Stimulated activated CD4-positive, alpha-beta T cell treated with anti-CD3 and anti-CD28 coated beads, Interleukin-2, amount 100 ng/mL, for 4 hours (primary cell): Measurements from ENCODE around the gene CHAC1.

Source experiments
- DNase-seq: peaks from one replicate; pipeline ENCODE4 v3.0.0-alpha.2; 2020; ENCODE audit warnings: low read depth

The CHAC1 gene

DNA sequence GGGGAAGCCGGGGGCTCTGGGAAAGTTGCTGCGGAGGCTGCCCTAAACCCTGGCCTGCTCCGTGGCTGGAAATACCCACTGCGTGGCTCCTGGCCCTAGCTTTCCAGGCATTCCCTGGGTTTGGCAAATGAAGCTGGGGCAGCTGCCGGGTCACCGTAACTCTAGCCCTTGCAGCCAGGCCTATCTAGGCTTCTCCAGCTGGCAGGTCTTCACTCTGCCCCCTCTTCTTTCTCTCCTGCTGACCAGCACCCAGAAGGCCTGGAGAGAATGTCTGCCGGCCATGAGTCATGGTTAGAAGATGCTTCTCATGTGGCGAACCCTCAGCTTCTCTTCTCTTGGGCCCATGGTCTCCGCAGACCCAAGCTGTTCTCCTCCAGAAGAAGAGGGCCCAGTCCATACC lies 29.7 kb upstream of the CHAC1 start:
- no peak for DNase-seq

GRCh38 chr15:40925495-40925862 lies 27.8 kb upstream of the CHAC1 start:
- DNase-seq, result no peak

DNA sequence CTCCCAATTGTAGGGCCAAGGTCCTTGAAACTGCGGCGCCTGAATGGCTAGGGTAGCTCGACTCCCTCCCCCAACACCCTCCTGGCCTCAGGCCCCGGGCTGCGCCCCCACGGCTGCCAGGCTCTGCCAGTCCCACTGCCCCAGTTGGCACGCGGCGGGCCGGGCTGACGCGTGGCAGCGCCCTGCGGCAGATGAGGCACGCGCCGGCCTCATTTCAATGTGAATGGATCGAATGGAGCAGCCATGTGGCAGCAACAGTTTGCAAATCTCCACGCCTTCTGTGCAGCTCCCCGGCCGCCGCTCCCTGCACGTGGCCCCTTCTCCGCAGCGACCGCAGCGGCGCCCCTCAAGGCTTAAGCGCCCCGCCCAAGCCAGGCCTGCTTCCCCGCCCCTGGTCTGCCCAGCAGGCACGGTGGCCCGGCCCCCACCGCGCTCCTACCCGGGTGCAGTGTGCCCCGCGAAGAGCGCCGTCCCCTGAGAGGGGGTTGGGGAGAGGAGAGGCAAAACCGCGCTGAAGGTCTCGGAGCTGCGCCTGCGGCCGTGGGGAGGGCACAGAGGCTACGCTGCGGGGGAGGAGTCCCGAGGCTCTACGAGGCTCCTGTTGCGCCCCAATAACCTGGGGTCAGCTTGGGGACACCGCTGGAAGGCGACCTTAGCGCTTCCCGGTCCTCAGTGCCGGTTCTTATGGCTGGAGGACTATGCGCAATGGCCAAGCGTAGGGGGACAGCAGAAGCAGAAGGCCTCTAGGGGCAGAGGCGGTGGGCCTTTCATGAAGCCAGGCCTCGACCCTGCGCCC lies 27.2 kb upstream of the CHAC1 start:
- DNase-seq, result no peak

DNA sequence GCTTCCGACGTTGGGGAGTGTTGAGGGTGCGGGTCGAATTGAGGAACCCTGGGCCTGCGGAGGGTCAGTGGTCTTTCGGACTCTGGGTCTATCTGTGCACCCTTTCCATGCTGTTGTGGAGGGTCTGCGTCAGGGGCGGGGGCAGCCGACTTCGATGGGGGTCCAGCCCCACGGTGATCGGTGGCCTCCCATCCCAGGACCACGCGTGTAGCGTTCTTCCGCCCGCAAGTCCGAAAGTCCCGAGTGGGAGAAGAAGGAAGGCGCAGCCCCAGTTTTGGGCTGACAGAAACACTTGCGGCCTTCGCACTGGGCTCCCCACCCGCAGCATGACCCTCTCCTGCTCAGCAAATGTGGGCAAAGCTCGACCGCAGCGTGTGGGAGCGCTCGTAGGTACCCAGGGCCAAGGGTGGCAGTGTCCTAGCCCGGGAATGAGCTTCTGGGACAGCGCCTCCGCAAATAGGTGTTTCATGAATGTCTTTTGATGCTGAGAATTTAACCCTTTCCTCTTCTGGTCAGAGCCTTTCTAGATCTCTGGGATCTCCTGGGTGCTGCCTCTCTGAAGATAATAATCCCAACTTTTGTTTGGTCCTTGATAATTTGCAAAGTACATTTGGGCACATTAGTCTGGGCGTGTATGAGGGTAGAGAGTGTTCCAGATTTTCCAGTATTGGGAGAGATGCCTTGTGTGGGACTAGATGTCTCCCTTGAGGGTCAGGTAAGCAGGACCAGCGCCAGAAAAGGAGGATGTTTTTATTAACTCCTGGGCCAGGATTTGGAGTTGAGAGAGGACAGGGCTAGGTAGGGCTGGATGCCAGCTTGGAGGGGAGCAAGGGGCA lies 26.4 kb upstream of the CHAC1 start:
- DNase-seq, result no peak

GRCh38 chr15:40927495-40927872 lies 25.8 kb upstream of the CHAC1 start:
- DNase-seq, result no peak

DNA sequence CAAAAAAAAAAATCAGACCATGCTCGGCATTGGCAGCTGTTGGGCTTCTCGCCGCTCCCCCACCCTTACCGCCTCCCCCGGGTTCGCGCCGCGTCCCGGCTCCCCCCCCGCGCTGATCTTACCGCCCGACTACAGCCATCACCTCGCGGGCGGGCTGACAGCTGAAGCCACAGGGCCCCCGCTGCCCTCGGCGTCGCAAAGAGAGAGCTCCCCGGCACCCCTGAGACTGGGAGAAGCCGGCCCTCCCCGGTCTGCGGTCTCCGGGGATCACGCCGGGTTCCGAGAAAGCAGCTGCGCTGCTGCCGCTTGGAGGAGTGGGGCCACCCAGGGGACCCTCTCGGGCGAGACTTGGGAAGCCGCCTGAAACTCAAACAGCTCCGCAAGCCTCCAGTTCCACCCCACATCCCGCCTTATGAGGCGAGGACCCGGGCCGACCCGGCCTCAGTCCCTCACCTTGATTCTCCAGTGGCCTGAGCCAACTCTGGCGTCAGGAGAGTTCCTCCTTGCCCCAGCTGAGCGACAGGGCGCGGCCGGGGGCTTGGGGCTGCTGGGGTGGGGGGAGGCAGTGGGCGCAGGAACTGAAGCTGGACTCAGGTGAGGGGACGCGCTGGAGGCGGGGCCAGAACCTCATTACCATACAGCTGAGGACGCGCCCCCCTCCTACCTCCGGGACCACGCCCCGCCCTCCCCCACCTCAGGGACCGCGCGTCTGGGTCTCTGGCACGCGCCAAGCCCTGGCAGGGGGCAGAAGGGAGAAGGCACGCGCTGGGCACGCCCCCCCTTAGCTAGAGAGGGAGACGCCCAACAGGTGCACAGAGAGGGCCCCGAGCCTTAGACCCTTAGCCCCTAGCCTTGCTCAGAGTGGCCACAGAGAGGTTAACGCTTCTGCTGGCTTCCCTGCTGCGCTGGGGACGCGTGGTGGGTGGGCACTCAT lies 25.1 kb upstream of the CHAC1 start:
- no peak for DNase-seq

GRCh38 chr15:40928821-40929659 lies 24.2 kb upstream of the CHAC1 start, which contains the start of gene DLL4:
TSS of gene DLL4 (plus strand) at chr15:40929340. CDS start at chr15:40929669, 329 bp downstream.
- peak; percentile 24 for DNase-seq

DNA sequence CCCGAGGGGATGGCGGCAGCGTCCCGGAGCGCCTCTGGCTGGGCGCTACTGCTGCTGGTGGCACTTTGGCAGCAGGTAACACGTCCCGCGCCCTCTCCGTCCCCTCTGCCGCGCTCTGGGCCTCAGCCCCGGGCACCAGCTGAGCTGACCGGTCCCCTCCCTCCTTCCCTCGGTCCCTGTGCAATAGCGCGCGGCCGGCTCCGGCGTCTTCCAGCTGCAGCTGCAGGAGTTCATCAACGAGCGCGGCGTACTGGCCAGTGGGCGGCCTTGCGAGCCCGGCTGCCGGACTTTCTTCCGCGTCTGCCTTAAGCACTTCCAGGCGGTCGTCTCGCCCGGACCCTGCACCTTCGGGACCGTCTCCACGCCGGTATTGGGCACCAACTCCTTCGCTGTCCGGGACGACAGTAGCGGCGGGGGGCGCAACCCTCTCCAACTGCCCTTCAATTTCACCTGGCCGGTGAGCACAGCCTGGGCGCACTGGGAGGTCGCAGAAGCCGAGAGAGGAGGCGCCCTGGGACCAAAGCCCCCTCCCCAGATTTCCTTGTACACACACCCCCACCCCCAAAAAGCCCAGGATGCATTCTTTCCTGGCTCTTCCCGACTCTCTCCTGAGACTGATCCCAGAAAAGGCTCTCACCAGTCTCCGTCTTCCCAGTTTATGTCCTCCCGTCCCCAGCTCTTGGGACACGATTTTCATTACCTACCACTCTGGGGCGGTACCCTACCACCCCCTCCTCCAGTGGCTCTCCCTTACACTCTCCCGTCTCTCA lies 23.4 kb upstream of the CHAC1 start:
- DNase-seq, result no peak

DNA sequence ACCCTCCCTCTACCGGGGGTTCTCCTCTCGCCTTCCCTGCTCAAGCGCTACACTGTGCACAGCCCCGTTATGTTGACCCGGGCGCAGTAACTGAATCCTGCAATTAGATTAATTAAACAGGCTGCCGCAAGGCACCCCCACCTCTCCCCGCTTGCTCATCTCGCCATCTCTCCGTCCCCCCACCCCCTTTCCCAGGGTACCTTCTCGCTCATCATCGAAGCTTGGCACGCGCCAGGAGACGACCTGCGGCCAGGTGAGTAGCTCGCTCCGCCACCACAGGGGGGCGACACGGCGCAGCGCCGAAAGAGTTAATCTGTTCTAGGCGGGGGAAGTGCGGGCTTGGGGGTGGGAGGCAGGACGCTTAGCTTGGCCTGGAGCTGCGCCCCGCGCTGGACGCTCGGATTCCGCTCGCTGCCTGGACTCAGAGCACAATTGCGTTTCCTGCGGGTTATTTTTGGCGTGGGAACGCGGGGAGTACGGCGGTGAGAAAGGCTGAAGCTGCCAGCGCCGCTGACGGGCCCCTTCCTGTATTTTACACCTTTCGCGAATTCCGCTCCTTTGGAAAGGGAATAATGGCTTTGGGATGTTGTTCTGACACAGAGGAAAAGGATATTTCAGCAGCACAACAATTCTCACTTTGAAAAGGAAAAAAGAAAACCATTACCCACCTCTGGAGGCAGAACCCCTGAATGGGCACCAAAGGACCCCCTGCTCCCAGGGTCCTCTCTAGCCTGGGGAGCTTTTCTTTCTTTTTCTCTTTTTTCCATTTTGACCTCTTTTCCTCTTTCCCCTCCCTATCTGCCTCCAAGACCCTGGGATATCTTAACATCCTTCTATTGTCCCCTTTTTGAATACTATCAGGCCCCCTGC lies 22.6 kb upstream of the CHAC1 start:
- DNase-seq, result peak; percentile 25

GRCh38 chr15:40931300-40932142 lies 21.8 kb upstream of the CHAC1 start:
- no peak for DNase-seq

GRCh38 chr15:40932156-40932555 lies 21.1 kb upstream of the CHAC1 start:
- DNase-seq, result no peak

DNA sequence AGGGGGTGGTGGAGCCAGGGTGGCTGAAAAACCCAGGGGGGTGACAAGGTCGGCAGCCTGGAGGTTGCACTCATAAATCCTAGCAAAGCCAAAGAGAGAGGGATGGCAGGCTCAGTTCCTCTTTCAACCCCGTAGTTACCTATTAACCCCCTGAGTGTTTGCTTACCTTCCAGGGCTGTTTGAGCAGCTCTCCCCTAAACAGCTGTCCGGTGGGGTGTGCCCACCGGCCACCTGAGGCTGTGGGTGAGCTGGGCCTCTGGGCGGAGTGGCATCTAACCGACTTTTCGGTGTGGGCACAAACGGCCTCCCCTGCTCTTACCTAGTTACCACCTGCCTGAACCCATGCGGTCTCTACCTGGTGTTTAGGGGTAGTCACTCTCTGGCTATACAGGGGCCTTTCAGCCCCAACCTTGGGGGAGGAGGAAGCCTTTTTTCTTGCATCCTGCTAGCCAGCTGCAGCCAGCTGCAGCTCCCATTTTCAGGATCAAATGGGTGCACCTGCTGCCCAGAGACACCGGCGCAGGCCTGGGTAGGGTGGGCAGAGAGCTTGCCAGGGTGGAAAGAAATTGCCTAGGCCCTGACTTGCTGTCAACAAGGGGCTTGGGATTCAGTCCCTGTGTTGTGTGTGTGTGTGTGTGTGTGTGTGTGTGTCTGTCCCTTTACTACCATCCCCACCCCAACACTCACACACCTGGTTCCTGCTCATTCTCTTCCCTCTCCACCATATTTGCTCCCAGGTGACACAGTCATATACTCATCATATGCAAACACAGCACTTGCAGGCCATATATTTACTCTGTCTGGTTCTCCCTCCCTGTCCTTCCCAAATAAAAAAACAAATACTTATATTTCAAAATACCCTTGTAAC lies 20.4 kb upstream of the CHAC1 start:
- no peak for DNase-seq

- no peak for DNase-seq
These were observed 19.8 kb upstream of the CHAC1 start for GRCh38 chr15:40933517-40933902.

DNA sequence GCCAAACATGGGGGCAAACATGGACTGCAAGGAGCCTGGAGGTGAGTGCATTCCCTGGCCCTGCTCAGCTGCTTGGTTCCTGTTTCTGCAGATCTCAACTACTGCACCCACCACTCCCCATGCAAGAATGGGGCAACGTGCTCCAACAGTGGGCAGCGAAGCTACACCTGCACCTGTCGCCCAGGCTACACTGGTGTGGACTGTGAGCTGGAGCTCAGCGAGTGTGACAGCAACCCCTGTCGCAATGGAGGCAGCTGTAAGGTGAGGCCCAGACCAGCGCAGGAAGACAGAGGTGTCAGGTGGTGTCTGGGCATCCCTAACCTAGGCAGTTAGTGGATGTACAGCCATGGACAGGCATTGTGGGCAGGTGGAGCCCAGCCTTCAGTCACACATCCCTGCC lies 18.8 kb upstream of the CHAC1 start:
- DNase-seq, result no peak

GRCh38 chr15:40936234-40936708 lies 17.0 kb upstream of the CHAC1 start:
- DNase-seq, result no peak

GRCh38 chr15:40936709-40937666 lies 16.3 kb upstream of the CHAC1 start:
- no peak for DNase-seq
